ENCODE measurements around the gene CYRIA. TPM values are rescaled to one million over a fixed set of nuclear protein-coding genes. Genes with fewer than 3 reads are reported as not detected.

The CYRIA gene
- total RNA-seq, 1 donor, result 0.43 TPM

GRCh38 chr2:16663121-16663905 is 2.3 kb downstream of the CYRIA start:
- TF ChIP-seq, protein P1, sequence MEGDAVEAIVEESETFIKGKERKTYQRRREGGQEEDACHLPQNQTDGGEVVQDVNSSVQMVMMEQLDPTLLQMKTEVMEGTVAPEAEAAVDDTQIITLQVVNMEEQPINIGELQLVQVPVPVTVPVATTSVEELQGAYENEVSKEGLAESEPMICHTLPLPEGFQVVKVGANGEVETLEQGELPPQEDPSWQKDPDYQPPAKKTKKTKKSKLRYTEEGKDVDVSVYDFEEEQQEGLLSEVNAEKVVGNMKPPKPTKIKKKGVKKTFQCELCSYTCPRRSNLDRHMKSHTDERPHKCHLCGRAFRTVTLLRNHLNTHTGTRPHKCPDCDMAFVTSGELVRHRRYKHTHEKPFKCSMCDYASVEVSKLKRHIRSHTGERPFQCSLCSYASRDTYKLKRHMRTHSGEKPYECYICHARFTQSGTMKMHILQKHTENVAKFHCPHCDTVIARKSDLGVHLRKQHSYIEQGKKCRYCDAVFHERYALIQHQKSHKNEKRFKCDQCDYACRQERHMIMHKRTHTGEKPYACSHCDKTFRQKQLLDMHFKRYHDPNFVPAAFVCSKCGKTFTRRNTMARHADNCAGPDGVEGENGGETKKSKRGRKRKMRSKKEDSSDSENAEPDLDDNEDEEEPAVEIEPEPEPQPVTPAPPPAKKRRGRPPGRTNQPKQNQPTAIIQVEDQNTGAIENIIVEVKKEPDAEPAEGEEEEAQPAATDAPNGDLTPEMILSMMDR (IDR thresholded peaks at IDR 0.05; ENCODE audit: insufficient read depth, low read depth, low read length), result no peak
- no peak overlapping the region for H3K4me3 ChIP-seq (ENCODE audit: low read depth, low read length)
- no peak for DNase-seq (ENCODE audit: low read depth)

- H3K4me3 ChIP-seq (ENCODE audit: low read depth, low read length), result no peak overlapping the region
- TF ChIP-seq, protein P1 (IDR thresholded peaks at IDR 0.05; ENCODE audit: insufficient read depth, low read depth, low read length), result no peak
- no peak for DNase-seq (ENCODE audit: low read depth)
Observed at GRCh38 chr2:16661936-16662839, 3.4 kb downstream of the CYRIA start.

GRCh38 chr2:16661526-16661925 is 4.1 kb downstream of the CYRIA start:
- TF ChIP-seq, protein P1 (IDR thresholded peaks at IDR 0.05; ENCODE audit: insufficient read depth, low read depth, low read length), result no peak
- DNase-seq (ENCODE audit: low read depth), result no peak
- H3K4me3 ChIP-seq (ENCODE audit: low read depth, low read length), result no peak overlapping the region

GRCh38 chr2:16660556-16660955 is 5.1 kb downstream of the CYRIA start:
- H3K4me3 ChIP-seq (ENCODE audit: low read depth, low read length), result no peak overlapping the region
- DNase-seq (ENCODE audit: low read depth), result no peak
- TF ChIP-seq, protein P1 (IDR thresholded peaks at IDR 0.05; ENCODE audit: insufficient read depth, low read depth, low read length), result no peak

- H3K4me3 ChIP-seq (ENCODE audit: low read depth, low read length), result no peak overlapping the region
- TF ChIP-seq, protein P1 (IDR thresholded peaks at IDR 0.05; ENCODE audit: insufficient read depth, low read depth, low read length), result no peak
- DNase-seq (ENCODE audit: low read depth), result no peak
Observed at GRCh38 chr2:16660114-16660513, 5.5 kb downstream of the CYRIA start.

GRCh38 chr2:16658076-16658739 is 7.4 kb downstream of the CYRIA start:
- TF ChIP-seq, protein P1 (IDR thresholded peaks at IDR 0.05; ENCODE audit: insufficient read depth, low read depth, low read length), result no peak
- H3K4me3 ChIP-seq (ENCODE audit: low read depth, low read length), result no peak overlapping the region
- no peak for DNase-seq (ENCODE audit: low read depth)

Measured in fibroblast of villous mesenchyme (primary cell).